Loucy (cell line): ENCODE results near the gene HOXD11.

Source experiments
- H2AFZ ChIP-seq: fragments of 200-600 bp; sonication (generic); 2 replicates; pipeline ENCODE4 v1.6.0; 2016; ENCODE audit warnings: antibody characterized with exemption, mild to moderate bottlenecking, low read length, moderate library complexity
- H3F3A ChIP-seq: fragments of 200-600 bp; 2 replicates; pipeline ENCODE4 v1.6.0; 2016; ENCODE audit warnings: antibody characterized with exemption, low read depth, mild to moderate bottlenecking
- H3K27me3 ChIP-seq: fragments of 200-600 bp; sonication (generic); 2 replicates; pipeline ENCODE4 v1.6.1; 2014; ENCODE audit warnings: low read length, mild to moderate bottlenecking; ENCODE audit not compliant: insufficient read depth, poor library complexity, severe bottlenecking
- H3K36me3 ChIP-seq: fragments of 200-600 bp; sonication (generic); 2 replicates; pipeline ENCODE4 v1.6.1; 2016; ENCODE audit warnings: low read length; ENCODE audit not compliant: insufficient read depth
- H3K4me1 ChIP-seq: fragments of 200-600 bp; sonication (generic); 2 replicates; pipeline ENCODE4 v1.5.1; 2014; ENCODE audit warnings: low read length, mild to moderate bottlenecking; ENCODE audit not compliant: insufficient read depth, poor library complexity, severe bottlenecking
- H3K4me2 ChIP-seq: fragments of 200-600 bp; sonication (generic); 2 replicates; pipeline ENCODE4 v1.6.0; 2014; ENCODE audit warnings: antibody characterized with exemption, low read length, low read depth, mild to moderate bottlenecking; ENCODE audit not compliant: poor library complexity, severe bottlenecking
- H3K4me3 ChIP-seq: fragments of 200-600 bp; sonication (generic); 2 replicates; pipeline ENCODE4 v1.5.1; 2014; ENCODE audit warnings: low read length, mild to moderate bottlenecking, mixed read lengths; ENCODE audit not compliant: poor library complexity, severe bottlenecking
- H3K79me2 ChIP-seq: fragments of 200-600 bp; sonication (generic); 2 replicates; pipeline ENCODE4 v1.6.1; 2014; ENCODE audit warnings: low read length; ENCODE audit not compliant: insufficient read depth
- H3K9ac ChIP-seq: fragments of 200-600 bp; sonication (generic); 2 replicates; pipeline ENCODE4 v1.6.0; 2014; ENCODE audit warnings: mild to moderate bottlenecking, low read depth, low read length, moderate library complexity; ENCODE audit not compliant: poor library complexity, severe bottlenecking
- H3K9me2 ChIP-seq: fragments of 200-600 bp; sonication (generic); replicated peaks from 2 replicates; pipeline ENCODE4 v1.6.1; 2016; ENCODE audit warnings: low read depth, low read length, mixed read lengths
- H3K9me3 ChIP-seq: fragments of 200-600 bp; sonication (generic); 2 replicates; pipeline ENCODE4 v1.6.1; 2014; ENCODE audit warnings: mild to moderate bottlenecking, antibody characterized with exemption, low read length, low read depth; ENCODE audit not compliant: insufficient read depth
- H4K20me1 ChIP-seq: fragments of 200-600 bp; sonication (generic); 2 replicates; pipeline ENCODE4 v1.6.0; 2014; ENCODE audit warnings: antibody characterized with exemption, low read length, mild to moderate bottlenecking; ENCODE audit not compliant: insufficient read depth, poor library complexity, severe bottlenecking
- EZH2phosphoT487 ChIP-seq: fragments of 200-600 bp; IDR thresholded peaks from 2 replicates; pipeline ENCODE4 v1.6.1; 2018; ENCODE audit warnings: antibody characterized with exemption, mild to moderate bottlenecking, moderate library complexity, borderline replicate concordance
- TF ChIP-seq, protein P1 (sequence below): fragments of 200-600 bp; sonication (generic); conservative IDR thresholded peaks from 2 replicates; pipeline ENCODE4 v1.5.1; 2014; ENCODE audit warnings: mild to moderate bottlenecking, antibody characterized with exemption, low read length

Gene HOXD11

DNA sequence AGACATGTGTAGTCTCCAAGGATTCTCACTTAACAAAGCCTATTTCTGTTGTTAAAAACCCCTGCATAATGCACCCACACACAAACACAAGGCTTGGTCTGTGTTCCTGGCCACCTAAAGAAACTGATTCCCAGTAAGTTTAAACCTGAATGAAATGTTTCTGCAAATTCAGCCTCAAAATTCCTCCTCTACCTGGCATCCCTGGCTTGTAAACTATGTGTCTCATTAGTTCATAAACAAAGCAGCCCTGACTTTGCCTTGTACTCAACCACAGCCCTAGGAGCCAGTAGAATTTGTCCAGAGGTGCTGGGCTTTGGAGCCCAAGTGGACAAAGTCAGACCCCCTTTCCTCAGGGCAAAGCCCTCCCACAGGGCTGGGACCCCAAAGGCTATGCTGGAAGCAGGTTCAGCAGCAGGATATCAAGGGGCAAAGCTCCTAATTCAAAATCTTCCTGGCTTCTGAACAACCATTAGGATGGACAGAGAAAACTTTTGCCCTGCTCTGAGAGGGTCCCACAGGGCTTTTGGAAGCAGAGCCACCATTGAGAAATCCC lies 17.2 kb upstream of the HOXD11 start:
- no peaks in the 10 kb centered on the region for H3F3A ChIP-seq
- no peaks in the 10 kb centered on the region for H3K4me1 ChIP-seq
- no peak overlapping the region for H3K4me3 ChIP-seq
- no peak overlapping the region for H2AFZ ChIP-seq
- no peaks in the 10 kb centered on the region for H4K20me1 ChIP-seq
- H3K79me2 ChIP-seq: no peaks in the 10 kb centered on the region
- no peaks in the 10 kb centered on the region for H3K36me3 ChIP-seq
- H3K9me3 ChIP-seq: no peaks in the 10 kb centered on the region
- no peak overlapping the region for H3K4me2 ChIP-seq
- H3K9ac ChIP-seq: no peak overlapping the region
- H3K27me3 ChIP-seq: no peaks in the 10 kb centered on the region
- no peak for TF ChIP-seq EZH2phosphoT487
- TF ChIP-seq, protein P1, sequence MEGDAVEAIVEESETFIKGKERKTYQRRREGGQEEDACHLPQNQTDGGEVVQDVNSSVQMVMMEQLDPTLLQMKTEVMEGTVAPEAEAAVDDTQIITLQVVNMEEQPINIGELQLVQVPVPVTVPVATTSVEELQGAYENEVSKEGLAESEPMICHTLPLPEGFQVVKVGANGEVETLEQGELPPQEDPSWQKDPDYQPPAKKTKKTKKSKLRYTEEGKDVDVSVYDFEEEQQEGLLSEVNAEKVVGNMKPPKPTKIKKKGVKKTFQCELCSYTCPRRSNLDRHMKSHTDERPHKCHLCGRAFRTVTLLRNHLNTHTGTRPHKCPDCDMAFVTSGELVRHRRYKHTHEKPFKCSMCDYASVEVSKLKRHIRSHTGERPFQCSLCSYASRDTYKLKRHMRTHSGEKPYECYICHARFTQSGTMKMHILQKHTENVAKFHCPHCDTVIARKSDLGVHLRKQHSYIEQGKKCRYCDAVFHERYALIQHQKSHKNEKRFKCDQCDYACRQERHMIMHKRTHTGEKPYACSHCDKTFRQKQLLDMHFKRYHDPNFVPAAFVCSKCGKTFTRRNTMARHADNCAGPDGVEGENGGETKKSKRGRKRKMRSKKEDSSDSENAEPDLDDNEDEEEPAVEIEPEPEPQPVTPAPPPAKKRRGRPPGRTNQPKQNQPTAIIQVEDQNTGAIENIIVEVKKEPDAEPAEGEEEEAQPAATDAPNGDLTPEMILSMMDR: no peak
- no peaks in the 10 kb centered on the region for H3K9me2 ChIP-seq

DNA sequence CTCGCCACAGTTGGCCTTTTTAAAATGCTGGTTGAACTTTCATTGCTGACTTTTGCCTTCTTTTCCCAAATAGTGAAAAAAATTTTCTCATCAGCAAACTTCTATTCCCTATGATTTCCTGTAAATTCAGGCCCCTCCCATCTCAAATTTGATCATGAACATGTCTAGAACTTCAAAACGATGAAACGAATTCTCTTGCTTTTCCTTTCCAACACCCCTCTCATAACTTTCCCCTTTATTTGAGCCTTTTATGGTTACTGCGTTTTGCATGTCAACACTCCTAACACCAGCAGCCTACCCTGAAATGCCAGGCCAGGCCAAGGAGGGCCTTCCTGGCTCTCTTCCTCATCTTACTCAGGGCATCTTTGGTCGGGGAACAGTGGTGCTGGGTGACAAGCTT lies 16.2 kb upstream of the HOXD11 start:
- Histone ChIP-seq H4K20me1 (no peaks in the 10 kb centered on the region), H3K4me3 (no peak overlapping the region), H3K27me3 (no peaks in the 10 kb centered on the region), H3K4me2 (no peak overlapping the region), H3K36me3 (no peaks in the 10 kb centered on the region), H3K9me2 (no peaks in the 10 kb centered on the region), H2AFZ (no peak overlapping the region), H3K4me1 (peaks cover 5% of the 10 kb centered on the region), H3K9ac (no peak overlapping the region), H3K9me3 (no peaks in the 10 kb centered on the region), H3F3A (no peaks in the 10 kb centered on the region), H3K79me2 (no peaks in the 10 kb centered on the region)
- TF ChIP-seq, protein P1: no peak
- no peak for TF ChIP-seq EZH2phosphoT487

DNA sequence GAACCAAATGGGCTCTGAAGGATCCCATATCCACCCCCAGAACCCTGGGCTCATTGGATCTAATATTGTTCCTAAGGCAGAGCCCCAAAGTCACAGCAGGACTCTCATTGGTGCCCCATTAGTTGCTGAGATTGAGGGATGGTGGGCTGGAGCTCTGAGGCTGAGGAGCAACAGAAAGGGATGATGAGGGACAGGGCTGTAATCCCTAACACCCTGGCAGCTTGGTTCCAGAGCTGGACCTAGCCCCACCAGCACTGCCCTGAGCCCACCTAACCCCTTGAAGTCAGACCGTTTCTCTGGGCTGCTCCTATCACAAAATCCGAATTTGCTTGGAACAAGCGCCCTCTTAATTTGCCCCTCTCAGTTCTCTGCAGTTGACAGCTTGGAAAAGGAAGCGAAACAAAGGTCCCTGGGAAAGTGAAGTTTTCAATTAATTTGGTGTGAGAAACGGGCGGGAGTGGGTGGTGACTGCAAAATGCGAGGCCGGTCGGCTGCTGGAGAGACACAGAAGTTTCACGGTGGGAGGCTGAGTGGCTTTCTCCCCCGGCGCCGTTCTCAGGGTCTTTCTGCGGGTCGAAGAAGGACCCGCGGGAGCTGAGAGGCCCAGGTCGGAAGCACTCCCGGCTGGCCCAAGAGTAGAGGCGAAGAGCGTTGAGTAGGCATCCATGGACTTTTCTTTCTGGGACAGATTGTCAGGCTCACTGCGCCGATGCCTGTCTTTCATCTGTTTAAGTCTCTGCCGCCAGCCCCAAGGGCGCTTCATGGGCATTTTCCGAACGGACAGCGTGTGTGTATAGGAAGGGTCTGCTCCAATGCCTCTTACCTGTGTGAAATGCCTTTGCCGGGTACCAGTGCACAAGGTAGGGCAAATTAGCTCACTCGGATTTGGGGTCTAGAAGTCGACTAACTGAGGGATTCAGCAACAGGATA lies 15.5 kb upstream of the HOXD11 start:
- H3K9ac ChIP-seq: no peak overlapping the region
- no peaks in the 10 kb centered on the region for H4K20me1 ChIP-seq
- no peaks in the 10 kb centered on the region for H3K27me3 ChIP-seq
- peaks cover 12% of the 10 kb centered on the region for H3K4me1 ChIP-seq
- H3K4me3 ChIP-seq: no peak overlapping the region
- TF ChIP-seq, protein P1: no peak
- TF ChIP-seq EZH2phosphoT487: no peak
- H2AFZ ChIP-seq: no peak overlapping the region
- no peak overlapping the region for H3K4me2 ChIP-seq
- H3K9me2 ChIP-seq: no peaks in the 10 kb centered on the region
- H3K36me3 ChIP-seq: no peaks in the 10 kb centered on the region
- no peaks in the 10 kb centered on the region for H3K9me3 ChIP-seq
- no peaks in the 10 kb centered on the region for H3F3A ChIP-seq
- no peaks in the 10 kb centered on the region for H3K79me2 ChIP-seq
